ENCODE results near the gene LTBR.

LTBR gene

DNA sequence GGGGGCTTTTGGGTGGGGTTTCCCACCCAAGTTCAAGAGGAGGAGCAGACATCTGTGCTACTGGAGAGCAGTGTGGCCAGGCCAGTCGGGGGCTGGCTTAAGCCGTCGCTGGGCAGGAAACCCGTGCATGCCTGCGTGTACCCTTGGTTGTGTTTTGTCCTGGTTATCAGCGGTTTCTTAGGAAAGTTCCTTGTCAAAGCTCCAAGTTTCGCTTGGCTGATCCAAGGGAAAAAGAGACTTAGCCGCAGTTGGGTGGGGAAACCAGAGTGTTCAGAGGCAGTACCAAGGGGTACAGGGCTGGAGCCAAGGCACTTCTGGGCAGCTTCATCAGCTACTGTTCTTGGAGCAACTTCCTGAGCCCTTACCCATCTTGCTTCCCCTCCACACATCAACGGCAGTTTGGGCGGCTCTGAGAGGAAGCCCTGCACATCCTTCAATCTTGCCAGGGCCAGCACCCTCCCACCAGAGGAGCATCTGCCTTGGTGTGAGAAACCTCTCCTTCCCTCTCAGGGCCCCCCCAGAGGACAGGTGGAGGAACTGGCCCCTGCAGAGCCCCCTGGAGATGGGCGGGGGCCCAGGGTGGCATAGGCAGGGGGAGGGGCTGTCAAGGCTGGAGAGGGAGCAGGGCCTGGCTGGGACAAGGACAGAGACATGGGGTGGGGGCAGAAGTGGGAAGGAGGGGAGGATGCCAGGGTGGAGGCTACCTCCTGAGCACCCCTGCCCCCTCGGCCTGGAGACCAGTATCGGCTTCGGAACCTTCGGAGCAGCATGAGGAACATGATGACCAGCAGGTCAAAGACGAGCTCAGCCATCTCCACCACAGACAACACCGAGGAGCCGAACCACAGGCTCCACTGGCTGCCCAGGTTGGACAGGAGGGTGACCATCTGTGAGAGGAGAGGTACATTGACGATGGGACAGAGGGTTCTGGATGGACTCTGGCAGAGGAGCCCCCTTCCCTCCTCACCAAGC lies 36.3 kb upstream of the LTBR start:
- DNase-seq, result peak; percentile 60

DNA sequence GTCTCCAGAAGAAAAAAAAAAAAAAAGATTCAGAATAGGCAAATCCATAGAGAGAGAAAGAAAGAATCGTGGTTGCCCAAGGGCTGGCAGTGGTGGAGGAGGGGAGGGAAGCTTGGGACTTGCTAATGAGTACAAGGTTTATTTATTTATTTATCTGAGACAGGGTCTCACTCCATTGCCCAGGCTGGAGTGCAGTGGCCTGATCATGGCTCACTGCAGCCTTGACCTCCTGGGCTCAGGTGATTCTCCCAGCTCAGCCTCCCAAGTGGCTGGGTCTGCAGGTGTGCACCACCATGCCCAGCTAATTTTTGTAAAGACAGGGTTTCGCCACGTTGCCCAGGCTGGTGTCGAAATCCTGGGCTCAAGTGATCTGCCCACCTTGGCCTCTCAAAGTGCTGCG lies 32.3 kb upstream of the LTBR start:
- no peak for DNase-seq

DNA sequence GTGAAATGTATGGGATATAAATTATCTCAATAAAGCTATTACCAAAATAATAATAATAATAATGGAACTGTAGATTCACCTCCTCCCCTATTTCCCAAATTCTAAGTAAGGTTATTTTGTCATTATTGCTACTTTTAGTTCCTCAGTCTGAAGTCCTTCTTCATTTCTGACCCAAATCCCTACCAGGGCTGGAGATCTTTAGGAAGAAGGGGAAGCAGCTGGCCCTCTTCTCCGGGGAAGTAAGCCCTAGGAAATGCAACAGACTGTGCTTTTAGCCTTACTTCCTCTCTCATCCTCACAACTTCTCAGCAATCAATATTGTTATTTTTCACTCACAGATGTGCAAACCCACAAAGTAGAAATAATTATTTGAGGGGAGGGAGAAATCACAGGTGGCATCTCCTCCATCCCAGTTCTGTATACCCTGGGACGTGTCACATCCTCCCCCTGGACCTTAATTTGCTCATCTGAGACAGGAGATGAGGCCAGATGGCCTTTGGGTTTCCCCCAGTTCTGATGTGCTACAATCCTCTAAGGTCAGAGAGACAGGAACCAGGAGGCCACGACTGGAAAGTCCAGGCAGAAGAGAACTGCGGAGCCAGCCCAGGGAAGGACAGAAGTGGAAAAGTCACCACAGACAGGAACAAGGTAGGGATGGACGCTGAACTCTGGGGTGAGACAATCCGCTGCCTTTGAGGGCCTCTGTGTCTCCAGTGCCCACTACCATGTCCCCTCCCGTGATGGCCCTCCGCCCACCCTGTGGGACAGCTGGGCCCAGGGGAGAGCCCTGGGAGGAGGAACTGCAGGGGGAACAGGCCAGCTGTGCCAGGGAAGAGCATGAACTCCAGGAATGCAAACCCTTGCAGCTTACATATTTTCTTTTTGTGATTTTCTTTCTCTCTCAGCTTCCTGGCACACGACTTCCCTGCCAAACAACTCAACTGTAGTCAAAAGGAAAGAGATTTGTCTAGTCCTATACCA lies 31.5 kb upstream of the LTBR start:
- DNase-seq, result peak; percentile 73

DNA sequence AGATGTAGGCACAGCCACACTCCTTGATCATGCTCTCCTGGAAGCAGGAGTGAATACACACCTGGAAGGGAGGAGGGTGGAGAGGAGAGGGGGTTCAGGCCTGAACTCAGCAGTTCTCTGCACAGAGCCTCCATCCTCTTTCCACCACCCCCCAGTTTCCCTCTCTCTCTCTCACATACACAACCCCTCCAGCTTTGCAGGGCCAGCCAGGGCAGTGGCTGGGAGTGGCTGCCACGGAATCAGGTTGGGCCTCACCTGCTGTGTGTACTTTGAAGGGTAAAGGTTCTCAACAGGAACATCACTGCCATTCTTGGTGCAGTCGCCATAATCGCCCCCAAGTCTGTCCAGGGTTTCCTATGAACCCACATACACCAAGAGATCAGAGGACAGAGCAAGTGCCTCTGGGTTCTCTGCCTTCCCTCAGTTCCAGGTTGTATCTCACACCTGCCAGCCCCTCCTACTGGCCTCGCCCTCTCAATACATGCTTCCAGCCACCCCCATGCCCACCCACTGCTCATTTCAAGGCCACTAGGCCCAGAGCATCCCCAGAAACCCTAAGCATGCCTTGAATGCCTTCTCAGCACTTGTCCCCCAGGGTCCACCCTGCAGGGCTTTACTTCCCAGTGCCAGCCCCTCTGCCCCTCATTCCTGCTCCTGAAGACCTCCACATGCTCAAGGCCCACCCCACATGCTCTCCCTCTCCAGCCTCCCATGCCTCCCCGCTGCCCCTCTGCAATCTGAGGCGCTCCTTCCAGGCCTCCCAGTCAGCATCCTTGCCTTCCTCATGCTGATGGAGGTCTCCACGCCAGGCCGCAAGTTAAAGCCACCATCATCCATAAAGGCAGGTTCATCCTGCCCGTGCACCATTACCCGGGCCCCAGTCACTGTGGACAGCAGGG lies 29.2 kb upstream of the LTBR start:
- no peak for DNase-seq

DNA sequence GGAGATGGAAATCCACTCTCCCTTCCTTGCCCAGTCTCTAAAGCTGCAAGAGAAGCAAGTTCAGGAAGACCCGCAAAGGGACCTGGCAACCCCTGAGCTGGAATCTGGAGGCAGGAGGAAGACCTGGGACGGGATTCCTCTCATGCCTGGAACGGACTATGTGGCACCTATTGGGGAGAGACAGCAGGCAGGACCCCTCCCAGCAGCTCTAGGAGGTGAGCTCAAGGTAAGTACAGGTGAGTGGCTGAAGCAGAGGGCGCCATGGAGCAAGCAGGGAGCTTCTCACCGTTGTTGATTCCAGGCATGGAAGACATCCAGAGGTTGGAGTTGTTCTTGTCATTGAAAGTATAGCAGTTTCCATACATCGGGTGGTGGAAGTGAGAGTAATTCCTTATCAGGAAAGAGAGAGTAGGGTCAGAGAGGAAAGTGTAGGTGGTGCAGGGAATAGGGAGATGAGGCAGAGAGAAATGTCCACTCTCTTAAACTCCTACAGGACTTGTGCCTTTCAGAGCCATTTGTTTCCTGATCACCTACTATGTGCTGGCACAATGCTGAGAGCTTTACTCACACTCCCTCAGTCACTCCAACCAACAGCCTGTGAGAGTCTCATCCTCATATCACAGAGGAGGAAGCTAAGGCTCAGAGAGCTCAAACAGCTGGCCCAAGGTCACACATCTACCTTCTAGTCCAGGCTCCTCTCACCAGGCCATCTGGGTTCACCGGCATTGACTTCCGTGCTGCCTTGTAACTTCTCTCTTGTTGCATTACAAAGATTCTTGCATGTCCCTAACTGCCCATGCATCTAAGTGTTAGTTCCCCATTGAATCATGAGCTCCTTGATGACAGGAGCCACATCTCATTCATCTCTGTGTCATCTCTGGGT lies 28.2 kb upstream of the LTBR start:
- peak; percentile 82 for DNase-seq

DNA sequence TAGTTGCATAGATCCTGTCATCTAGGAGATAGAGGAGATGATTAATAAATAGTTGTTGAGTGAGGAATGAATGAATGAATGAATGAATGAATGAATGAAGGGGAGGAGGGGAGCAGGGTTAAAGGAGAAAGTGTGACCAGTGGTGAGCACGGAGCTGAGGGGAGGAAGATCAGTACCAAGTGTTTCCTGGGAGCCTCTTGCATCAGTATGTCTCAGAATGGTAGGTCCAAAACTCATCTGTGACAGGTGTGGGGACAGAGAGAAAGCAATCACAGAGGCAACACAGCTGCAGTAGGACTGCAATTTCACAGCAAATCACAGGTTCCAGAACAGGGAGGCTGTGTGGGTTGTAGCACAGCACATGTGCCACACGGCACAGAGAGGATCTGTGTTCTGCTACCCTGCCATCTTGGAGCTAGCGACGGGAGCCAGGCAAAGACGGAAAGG lies 27.6 kb upstream of the LTBR start:
- DNase-seq, result no peak

DNA sequence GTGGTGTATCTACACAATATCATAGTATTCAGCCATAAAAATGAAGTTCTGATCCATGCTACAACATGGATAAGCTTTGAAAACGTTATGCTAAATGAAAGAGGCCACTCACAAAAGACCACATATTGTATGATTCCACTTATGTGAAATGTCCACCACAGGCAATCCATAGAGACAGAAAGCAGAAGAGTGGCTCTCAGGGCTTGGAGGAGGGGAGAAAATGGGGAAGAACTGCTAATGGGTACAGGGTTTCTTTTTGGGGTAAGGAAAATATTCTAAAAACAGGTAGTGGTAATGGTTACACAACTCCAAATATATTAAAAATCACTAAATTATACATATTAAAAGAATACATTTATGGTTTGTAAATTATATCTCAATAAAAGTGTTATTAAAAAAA lies 25.1 kb upstream of the LTBR start:
- peak; percentile 77 for DNase-seq

DNA sequence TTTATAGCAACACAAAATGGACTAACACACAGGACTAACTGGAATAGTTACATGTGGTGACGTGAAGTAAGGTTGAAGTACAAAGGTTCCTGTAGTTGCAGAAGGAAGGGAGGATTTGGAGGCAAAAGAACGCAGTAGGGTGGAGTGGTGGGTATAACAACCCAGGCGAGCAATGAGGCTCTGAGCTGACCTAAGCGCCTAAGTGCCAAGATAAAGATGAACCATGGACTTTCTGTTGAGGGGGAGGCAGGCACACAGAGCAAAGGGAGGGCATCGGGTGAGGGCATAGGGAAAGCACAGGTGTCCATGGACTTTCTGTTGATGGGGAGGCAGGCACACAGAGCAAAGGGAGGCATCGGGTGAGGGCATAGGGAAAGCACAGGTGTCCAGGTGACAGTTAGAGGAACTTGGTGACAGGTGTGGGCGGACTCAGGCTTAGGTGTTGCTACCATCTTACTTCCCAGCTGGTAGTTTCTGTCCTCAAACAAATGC lies 23.8 kb upstream of the LTBR start:
- DNase-seq, result no peak

DNA sequence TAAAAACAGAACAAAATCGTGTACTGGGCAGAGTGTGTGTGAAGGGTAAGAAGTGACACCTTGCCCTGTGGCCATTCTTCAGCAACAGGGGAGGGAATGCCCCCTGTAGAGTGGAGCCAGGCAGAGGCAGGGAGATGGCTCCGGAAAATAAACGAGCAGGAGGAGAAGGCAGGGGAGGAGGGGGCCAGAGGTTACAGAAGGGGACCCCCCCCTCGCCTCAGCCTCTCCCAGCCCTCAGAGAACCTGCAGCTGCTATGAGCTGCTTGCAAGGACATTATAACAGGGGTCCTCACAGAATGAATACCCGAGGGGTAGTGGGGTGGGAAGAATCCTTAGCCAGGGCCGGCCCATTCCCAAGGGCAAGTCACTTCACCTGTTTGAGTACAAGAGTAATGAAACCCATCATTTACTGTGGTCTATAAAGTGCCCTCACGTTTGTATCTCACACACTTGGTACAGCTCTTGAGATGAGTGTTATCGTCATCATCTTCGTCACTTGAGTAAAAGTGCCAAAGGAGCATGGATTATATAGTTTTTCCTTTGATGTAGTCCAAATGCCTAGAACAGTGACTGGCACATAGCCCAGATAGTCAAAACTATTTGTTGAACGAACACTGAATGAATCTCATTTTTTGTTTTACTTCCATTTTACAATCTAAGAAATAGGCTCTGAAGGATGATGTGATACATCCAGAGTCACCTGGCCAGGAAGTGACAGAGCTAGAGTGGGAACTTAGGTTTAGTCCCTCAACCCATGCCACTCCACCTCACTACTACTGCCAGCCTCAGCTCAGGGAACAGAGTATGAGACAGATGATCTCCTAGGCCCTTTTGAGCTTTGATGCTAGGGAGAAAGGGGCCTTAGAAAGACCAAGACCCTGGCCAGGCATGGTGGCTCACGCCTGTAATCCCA lies 23.1 kb upstream of the LTBR start:
- DNase-seq, result no peak

DNA sequence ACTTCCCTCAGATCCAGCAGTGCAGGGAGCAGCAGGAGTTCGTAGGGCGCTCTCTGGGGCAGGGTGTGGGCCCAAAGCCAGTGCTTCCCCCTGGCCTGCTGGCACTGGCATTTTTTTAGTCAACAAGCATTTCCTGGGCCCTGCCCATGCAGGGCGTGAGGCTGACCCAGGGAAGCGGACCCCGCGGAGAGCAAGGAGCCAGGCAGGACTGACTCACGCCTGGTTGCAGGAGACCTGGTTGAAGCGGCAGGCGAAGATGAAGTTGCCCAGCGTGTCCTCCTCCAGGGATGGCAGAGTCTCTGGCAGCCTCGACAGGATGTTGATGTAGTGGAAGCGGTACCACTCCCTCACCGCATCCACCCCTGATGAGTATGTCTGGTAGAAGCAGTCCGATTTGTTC lies 22.1 kb upstream of the LTBR start:
- no peak for DNase-seq

DNA sequence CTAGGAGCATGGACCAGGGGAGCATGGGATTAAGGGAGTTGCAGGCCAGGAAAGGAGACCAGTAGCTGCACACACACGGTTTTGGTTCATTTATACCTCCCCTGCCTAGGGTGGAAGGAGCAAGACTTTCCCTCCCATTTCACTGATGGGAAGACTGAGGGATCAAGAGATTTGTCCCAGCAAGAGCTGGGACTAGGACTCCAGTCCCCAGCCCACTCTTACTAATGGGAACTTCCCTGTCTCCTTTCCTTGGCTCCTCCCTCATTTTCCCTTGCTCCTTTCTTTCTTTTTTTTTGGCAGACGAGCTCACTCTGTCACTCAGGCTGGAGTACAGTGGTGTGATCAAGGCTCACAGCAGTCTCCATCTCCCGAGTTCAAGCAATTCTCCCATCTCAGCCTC lies 21.6 kb upstream of the LTBR start:
- DNase-seq, result no peak

DNA sequence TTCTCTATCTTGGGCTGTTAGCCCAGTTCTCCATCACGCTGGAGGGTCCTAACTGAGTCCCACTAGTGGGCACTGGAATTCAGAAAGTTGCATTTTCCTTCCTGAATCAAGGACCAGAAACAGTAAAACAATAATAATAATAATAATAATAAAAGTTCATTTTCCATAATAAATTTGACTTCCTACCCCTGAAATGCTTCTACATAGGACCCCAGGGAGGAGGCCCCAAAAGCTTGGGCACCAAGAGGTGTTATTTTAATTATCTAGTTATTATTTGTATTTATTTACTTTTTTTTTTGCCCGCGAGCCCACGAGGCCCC lies 21.0 kb upstream of the LTBR start:
- no peak for DNase-seq

DNA sequence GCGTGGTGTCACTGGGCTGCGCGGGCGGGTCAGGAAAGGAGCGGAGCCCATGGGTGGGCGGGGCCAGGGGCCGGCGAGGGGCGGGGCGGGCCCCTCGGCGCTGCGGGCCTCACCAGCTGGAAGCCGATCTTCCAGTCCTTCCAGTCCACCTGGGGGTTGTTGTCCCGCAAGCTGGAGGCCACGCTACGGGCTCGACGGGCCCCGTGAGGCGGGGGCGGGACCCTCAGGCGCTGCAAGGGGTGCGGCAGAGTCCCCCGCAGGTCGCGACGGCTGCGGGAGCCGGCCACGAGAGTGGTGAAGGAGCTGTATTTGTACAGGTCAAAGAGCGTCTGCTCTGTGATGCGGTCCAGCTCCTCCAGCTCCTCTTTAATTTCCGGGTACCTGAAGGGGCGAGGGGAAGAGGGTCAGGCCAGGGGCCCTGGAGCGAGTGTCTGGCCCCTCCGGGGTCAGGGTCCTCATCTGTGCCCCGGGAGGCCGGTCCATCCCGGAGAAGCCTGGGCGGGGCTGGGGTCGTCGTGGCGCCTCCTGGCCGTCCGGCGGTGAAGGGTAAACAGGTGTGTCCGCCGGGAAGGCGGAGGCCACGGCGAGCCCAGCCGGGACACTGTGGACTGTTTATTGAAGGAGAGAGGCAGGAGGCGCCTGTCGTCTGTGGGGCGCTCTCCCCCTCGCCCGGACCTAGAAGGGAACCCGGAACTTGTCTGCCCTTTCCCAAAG lies 20.5 kb upstream of the LTBR start:
- DNase-seq, result peak; percentile 62

DNA sequence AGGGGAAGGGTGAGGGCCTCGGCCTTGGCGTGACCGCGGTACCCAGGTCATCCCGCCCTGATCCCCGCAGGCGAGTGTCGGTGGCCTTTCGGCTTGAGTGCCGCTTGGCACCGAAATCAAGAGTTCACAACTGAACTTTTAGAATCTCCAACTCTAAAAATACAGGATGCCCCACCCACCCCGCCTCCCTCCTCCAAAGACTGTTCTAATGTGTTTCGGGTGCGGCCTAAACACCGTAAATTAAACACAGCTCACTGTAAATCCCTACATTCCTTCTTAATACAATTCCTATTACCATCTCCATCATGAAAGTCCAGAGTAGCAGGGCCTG lies 20.0 kb upstream of the LTBR start:
- DNase-seq, result no peak

DNA sequence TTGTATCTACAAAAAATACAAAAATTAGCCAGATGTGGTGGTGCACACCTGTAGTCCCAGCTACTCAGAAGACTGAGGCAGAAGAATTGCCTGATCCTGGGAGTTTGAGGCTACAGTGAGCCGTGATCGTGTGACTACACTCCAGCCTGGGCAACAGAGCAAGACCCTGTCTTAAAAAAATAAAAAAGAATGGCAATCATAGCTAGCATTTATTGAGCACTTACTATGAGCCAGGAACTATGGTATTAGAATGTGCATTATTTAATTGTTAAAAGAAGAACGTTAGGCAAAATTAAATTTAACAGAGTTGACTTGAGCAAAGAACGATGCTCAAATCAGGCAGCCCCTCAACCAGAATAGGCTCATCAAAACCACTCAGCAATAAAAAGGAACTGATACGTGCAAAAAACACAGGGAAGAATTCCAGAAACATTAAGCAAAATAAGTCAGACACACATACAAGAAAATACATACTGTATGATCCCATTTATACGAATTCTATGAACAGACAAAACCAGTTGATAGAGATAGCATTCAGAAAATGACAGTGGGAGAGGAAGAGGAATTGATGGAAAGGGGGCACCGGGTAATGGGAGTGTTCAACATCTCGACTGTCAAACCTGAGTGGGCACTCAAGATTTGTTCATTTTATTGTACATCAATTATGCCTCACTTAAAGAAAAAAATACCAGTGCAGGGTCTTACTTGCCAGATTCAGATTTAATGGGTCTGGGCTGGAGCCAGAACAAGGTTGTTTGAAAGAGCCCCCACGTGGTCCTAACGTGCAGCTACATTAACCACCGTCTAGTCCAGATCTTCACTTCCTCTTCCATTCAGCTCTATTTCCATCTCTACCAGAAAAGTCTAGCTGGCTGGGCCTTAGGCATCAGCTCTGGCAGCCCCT lies 16.6 kb upstream of the LTBR start:
- DNase-seq, result peak; percentile 90

DNA sequence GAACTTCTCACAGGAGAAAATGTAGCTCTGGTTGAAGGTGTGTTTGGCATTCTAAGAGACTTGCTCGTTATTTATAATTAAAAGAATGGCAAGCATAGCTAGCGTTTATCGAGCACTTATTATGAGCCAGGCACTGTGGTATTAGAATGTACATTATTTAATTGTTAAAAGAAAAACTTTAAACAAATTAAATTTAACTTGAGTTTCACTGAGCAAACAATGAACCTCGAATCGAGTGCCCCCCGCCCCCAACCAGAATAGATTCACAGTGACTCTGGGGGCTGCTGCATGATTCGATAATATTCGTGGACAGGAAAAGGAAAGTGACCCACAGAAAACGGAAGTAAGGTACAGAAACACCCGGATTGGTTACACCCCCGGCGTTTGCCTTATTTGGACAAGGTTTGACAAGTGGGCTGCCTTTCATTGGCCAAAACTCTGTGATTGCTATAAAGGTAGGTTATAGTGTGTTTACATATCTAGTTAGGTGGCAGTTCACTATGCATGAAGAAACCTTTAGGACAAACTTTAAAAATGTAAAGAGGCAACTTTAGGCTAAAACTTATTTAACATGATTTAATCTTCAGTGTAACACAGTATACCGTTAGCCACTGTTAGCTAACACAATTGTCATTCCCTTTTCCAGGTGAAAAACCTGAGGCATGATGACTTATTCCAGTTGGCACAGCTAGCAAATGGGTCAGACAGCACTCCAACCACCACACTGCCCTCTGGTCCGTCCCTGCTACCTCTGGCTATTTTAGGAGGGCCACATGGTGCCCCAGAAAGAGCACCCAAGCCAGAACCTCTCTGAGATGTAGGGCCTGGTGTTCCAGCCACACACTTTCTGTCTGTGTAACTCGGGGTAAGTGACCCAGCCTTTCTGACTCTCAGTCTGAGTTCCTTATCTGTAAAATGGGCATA lies 15.7 kb upstream of the LTBR start:
- DNase-seq, result peak; percentile 90

DNA sequence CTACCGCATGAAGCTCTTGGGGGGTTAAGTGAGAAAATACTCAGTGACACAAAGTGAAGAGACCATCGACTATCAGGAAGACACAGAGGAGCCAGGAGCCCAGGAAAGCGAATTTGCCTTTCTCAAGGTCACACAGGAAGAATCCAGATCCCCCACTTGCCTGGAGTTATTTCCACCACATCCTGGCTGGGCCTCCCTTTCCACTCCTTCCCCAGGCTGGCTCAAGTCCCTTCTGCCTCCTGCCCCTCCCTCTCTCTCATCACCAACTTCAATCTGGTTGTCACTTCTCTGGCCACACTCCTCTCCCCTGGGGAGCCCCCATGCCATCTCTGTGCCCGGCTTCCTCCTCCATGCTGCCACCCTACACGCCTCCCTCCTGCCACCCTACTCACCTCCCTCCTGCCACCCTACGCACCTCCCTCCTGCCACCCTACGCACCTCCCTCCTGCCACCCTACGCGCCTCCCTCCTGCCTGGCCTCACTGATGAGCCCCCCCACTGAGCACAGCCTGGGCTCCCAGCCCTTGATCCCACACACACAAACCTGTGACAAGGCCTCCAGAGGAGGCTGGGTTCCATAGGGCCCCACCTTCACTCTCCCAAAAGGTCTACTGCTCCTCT lies 14.9 kb upstream of the LTBR start:
- no peak for DNase-seq
